GM19455 (cell line): ENCODE measurements around the gene SLAMF6.
"Not testable (repeated sequence)": the region's sequence is repeated elsewhere in the genome, so short reads cannot be mapped to it uniquely, and the experiment has no call there.

Experiments
- ATAC-seq: cut with Tn5 transposase; IDR thresholded peaks from one replicate; pipeline ENCODE4 v1.9.1; 2021; ENCODE audit not compliant: unreplicated experiment

SLAMF6 gene

GRCh38 chr1:160542303-160542945, 19.4 kb upstream of the SLAMF6 start:
- ATAC-seq: no peak

GRCh38 chr1:160541622-160542302, 18.7 kb upstream of the SLAMF6 start:
- ATAC-seq: no peak

- ATAC-seq: no peak
Measured at GRCh38 chr1:160540859-160541233, 17.8 kb upstream of the SLAMF6 start.

GRCh38 chr1:160539990-160540858, 17.2 kb upstream of the SLAMF6 start:
- ATAC-seq: peak; percentile 89

GRCh38 chr1:160539684-160539989, 16.6 kb upstream of the SLAMF6 start:
- ATAC-seq: no peak

- no peak for ATAC-seq
Measured at GRCh38 chr1:160538985-160539651, 16.1 kb upstream of the SLAMF6 start.

GRCh38 chr1:160537714-160538665, 14.9 kb upstream of the SLAMF6 start:
- ATAC-seq: no peak

GRCh38 chr1:160534823-160535605, 12.0 kb upstream of the SLAMF6 start:
- ATAC-seq: no peak

- ATAC-seq: not testable (repeated sequence)
Measured at GRCh38 chr1:160532557-160532813, 9.4 kb upstream of the SLAMF6 start.

- ATAC-seq: not testable (repeated sequence)
Measured at GRCh38 chr1:160531809-160532556, 8.9 kb upstream of the SLAMF6 start.

GRCh38 chr1:160529401-160529952, 6.4 kb upstream of the SLAMF6 start:
- not testable (repeated sequence) for ATAC-seq

- ATAC-seq: not testable (repeated sequence)
Measured at GRCh38 chr1:160523789-160524188, 734 bp upstream of the SLAMF6 start.

GRCh38 chr1:160522136-160522535, 919 bp downstream of the SLAMF6 start:
- no peak for ATAC-seq

- ATAC-seq: no peak
Measured at GRCh38 chr1:160521554-160521953, 1.5 kb downstream of the SLAMF6 start.

GRCh38 chr1:160520999-160521398, 2.1 kb downstream of the SLAMF6 start:
- ATAC-seq: no peak

GRCh38 chr1:160520582-160520981, 2.5 kb downstream of the SLAMF6 start:
- ATAC-seq: no peak

- ATAC-seq: no peak
Measured at GRCh38 chr1:160519642-160520435, 3.2 kb downstream of the SLAMF6 start.

GRCh38 chr1:160517519-160517918, 5.5 kb downstream of the SLAMF6 start:
- ATAC-seq: not testable (repeated sequence)
